ENCODE results near the gene B3GNT9.

DNA sequence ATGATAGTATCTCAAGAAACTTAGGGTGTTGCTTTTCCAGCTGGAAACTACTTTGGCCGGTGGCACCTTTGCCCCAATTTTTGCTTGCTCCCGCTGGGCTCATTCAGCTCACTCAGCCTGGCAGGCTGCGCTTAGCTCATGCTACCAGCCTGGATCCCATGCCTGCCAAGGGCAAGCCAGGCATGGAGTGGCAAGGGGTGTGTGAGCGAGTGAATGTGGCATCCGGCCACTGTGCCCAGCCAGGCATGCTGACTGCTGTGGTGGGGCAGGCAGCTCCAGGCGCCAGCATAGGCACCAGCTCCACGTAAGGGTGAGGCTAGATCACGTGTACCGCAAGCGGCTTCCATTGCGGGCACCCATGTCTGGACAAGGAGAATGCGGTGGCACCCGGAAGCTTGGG, 9.4 kb downstream of the B3GNT9 start:
- TF ChIP-seq GATA2 (IDR thresholded peaks at IDR 0.05; ENCODE audit: low read depth, low read length) (no peak), GATA3 (IDR thresholded peaks at IDR 0.05; ENCODE audit: low read depth, low read length) (no peak)

Data from SH-SY5Y (cell line).